ENCODE data around the gene WNT9A. TPM values are rescaled to one million over a fixed set of nuclear protein-coding genes. Genes with fewer than 3 reads are reported as not detected.

The WNT9A gene
- polyA plus RNA-seq, 1 of the 3 experiments (the other 2 are of a cell fraction): 0.31 TPM

GRCh38 chr1:227912866-227913265 is 34.9 kb downstream of the WNT9A start:
- Histone ChIP-seq H3K9me2 (no peaks in the 10 kb centered on the region), H3K36me3 (replicated peaks in 1 of 2; ENCODE audit: control insufficient read depth in 1 of 2, insufficient read depth in 2 of 2, low read length in 1 of 2) (no peaks in the 10 kb centered on the region), H3K4me1 (ENCODE audit: control insufficient read depth in 1 of 2, insufficient read depth in 2 of 2, low read depth in 1 of 2, low read length in 1 of 2) (no peaks in the 10 kb centered on the region), H3K9ac (no peak overlapping the region), H3F3A (replicated peaks; ENCODE audit: insufficient read depth) (no peaks in the 10 kb centered on the region), H3K4me2 (no peak overlapping the region), H3K79me2 (ENCODE audit: insufficient read depth) (no peaks in the 10 kb centered on the region), H2AFZ (ENCODE audit: low read depth) (no peak overlapping the region), H4K20me1 (ENCODE audit: insufficient read depth) (no peaks in the 10 kb centered on the region), H3K27ac (ENCODE audit: low read depth in 2 of 2, low read length in 1 of 2) (no peak overlapping the region), H3K4me3 (ENCODE audit: low read depth in 2 of 2, low read length in 1 of 2) (no peak overlapping the region), H3K9me3 (no peaks in the 10 kb centered on the region), H3K27me3 (ENCODE audit: insufficient read depth) (no peaks in the 10 kb centered on the region)
- TF ChIP-seq MXI1 (IDR thresholded peaks at IDR 0.05; ENCODE audit: low read depth, low read length): no peak
- no peak for TF ChIP-seq EZH2phosphoT487 (IDR thresholded peaks at IDR 0.05; ENCODE audit: borderline replicate concordance, low read depth)
- TF ChIP-seq RXRA (IDR thresholded peaks at IDR 0.05; ENCODE audit: borderline replicate concordance, low read depth): no peak
- TF ChIP-seq TEAD4 (IDR thresholded peaks at IDR 0.05; ENCODE audit: borderline replicate concordance, insufficient read depth): no peak
- no peak for TF ChIP-seq FOXJ3 (CRISPR knock-in tag; IDR thresholded peaks at IDR 0.05)
- no peak for TF ChIP-seq YY1 (IDR thresholded peaks at IDR 0.05; ENCODE audit: low read depth)
- no peak for TF ChIP-seq ZBTB33 (IDR thresholded peaks at IDR 0.05; ENCODE audit: borderline replicate concordance, low read depth)
- TF ChIP-seq MEF2A (IDR thresholded peaks at IDR 0.05; ENCODE audit: borderline replicate concordance, low read depth): no peak
- TF ChIP-seq RAD21 (IDR thresholded peaks at IDR 0.05; ENCODE audit: low read length): no peak
- TF ChIP-seq POLR2AphosphoS5 (IDR thresholded peaks at IDR 0.05; ENCODE audit: low read depth, low read length): no peak
- no peak for TF ChIP-seq NFIC (IDR thresholded peaks at IDR 0.05; ENCODE audit: borderline replicate concordance)
- TF ChIP-seq ELF1 (IDR thresholded peaks at IDR 0.05): no peak
- no peak for TF ChIP-seq TAF1 (IDR thresholded peaks at IDR 0.05; ENCODE audit: borderline replicate concordance, low read depth, low read length)
- no peak for TF ChIP-seq PBX3 (IDR thresholded peaks at IDR 0.05)
- no peak for TF ChIP-seq EP300 (IDR thresholded peaks at IDR 0.05; ENCODE audit: borderline replicate concordance in 1 of 2, low read depth in 1 of 2, low read length in 1 of 2)
- no peak for TF ChIP-seq JUND (IDR thresholded peaks at IDR 0.05)
- TF ChIP-seq REST (IDR thresholded peaks at IDR 0.05; ENCODE audit: low read depth, low read length): no peak
- no peak for DNase-seq
- ChIA-PET POLR2A (no interaction called here), CTCF (interaction anchor here (1.4 kb wide), 1 partner anchor 34 kb away, joined by 4 read pairs; no protein-coding TSS in a partner anchor)
- 57% methylated on average over 14 of the region's 14 CpGs for WGBS (ENCODE audit: low lambda C conversion rate)

All from SK-N-SH (cell line).